ENCODE data around the gene R3HDM4.

Gene R3HDM4

GRCh38 chr19:879711-880438, 33.1 kb downstream of the R3HDM4 start:
- no peak for TF ChIP-seq FOXP2 (optimal IDR thresholded peaks at IDR 0.05; ENCODE audit: borderline replicate concordance, extremely low read depth, extremely low read length, insufficient read depth)
- TF ChIP-seq POLR2AphosphoS5 (IDR thresholded peaks at IDR 0.05; ENCODE audit: low read depth, low read length), result no peak
- no peak for TF ChIP-seq TAF1 (IDR thresholded peaks at IDR 0.05; ENCODE audit: borderline replicate concordance, insufficient read depth, low read length)
- TF ChIP-seq SIN3A (IDR thresholded peaks at IDR 0.05; ENCODE audit: borderline replicate concordance, insufficient read depth, low read length), result no peak
- TF ChIP-seq REST (IDR thresholded peaks at IDR 0.05; ENCODE audit: insufficient read depth in 1 of 2, low read depth in 2 of 2, low read length in 2 of 2), result no peak

GRCh38 chr19:876780-877314, 36.2 kb downstream of the R3HDM4 start:
- no peak for TF ChIP-seq SIN3A (IDR thresholded peaks at IDR 0.05; ENCODE audit: borderline replicate concordance, insufficient read depth, low read length)
- no peak for TF ChIP-seq REST (IDR thresholded peaks at IDR 0.05; ENCODE audit: insufficient read depth in 1 of 2, low read depth in 2 of 2, low read length in 2 of 2)
- no peak for TF ChIP-seq POLR2AphosphoS5 (IDR thresholded peaks at IDR 0.05; ENCODE audit: low read depth, low read length)
- no peak for TF ChIP-seq FOXP2 (optimal IDR thresholded peaks at IDR 0.05; ENCODE audit: borderline replicate concordance, extremely low read depth, extremely low read length, insufficient read depth)
- TF ChIP-seq TAF1 (IDR thresholded peaks at IDR 0.05; ENCODE audit: borderline replicate concordance, insufficient read depth, low read length), result no peak

GRCh38 chr19:876089-876488, 36.9 kb downstream of the R3HDM4 start:
- TF ChIP-seq REST (IDR thresholded peaks at IDR 0.05; ENCODE audit: insufficient read depth in 1 of 2, low read depth in 2 of 2, low read length in 2 of 2) (no peak), FOXP2 (optimal IDR thresholded peaks at IDR 0.05; ENCODE audit: borderline replicate concordance, extremely low read depth, extremely low read length, insufficient read depth) (no peak), TAF1 (IDR thresholded peaks at IDR 0.05; ENCODE audit: borderline replicate concordance, insufficient read depth, low read length) (no peak), POLR2AphosphoS5 (IDR thresholded peaks at IDR 0.05; ENCODE audit: low read depth, low read length) (no peak), SIN3A (IDR thresholded peaks at IDR 0.05; ENCODE audit: borderline replicate concordance, insufficient read depth, low read length) (no peak)

GRCh38 chr19:875265-875879, 37.6 kb downstream of the R3HDM4 start:
- TF ChIP-seq TAF1 (IDR thresholded peaks at IDR 0.05; ENCODE audit: borderline replicate concordance, insufficient read depth, low read length) (no peak), SIN3A (IDR thresholded peaks at IDR 0.05; ENCODE audit: borderline replicate concordance, insufficient read depth, low read length) (no peak), REST (IDR thresholded peaks at IDR 0.05; ENCODE audit: insufficient read depth in 1 of 2, low read depth in 2 of 2, low read length in 2 of 2) (no peak), FOXP2 (optimal IDR thresholded peaks at IDR 0.05; ENCODE audit: borderline replicate concordance, extremely low read depth, extremely low read length, insufficient read depth) (no peak), POLR2AphosphoS5 (IDR thresholded peaks at IDR 0.05; ENCODE audit: low read depth, low read length) (no peak)
